KMS-11 (cell line): ENCODE measurements around the gene SLC22A7.

Experiments used
- H2AFZ ChIP-seq: fragments of 200-600 bp; sonication (generic); 2 replicates; pipeline ENCODE4 v1.6.1; 2016; ENCODE audit warnings: antibody characterized with exemption, mixed run types, low read depth
- H3K27ac ChIP-seq: fragments of 200-600 bp; sonication (generic); 2 replicates; pipeline ENCODE4 v1.6.1; 2016; ENCODE audit warnings: mild to moderate bottlenecking, mixed run types
- H3K27me3 ChIP-seq: fragments of 200-600 bp; sonication (generic); 2 replicates; pipeline ENCODE4 v1.6.1; 2017; ENCODE audit warnings: mild to moderate bottlenecking, low read depth, mixed run types, moderate library complexity; ENCODE audit not compliant: insufficient read depth
- H3K36me3 ChIP-seq: fragments of 200-600 bp; sonication (generic); 2 replicates; pipeline ENCODE4 v1.6.1; 2017; ENCODE audit warnings: mild to moderate bottlenecking, mixed run types; ENCODE audit not compliant: insufficient read depth
- H3K4me1 ChIP-seq: fragments of 200-600 bp; sonication (generic); 2 replicates; pipeline ENCODE4 v1.6.1; 2016; ENCODE audit warnings: mild to moderate bottlenecking, low read depth, mixed run types; ENCODE audit not compliant: poor library complexity, severe bottlenecking
- H3K4me2 ChIP-seq: fragments of 200-600 bp; sonication (generic); 2 replicates; pipeline ENCODE4 v1.7.0; 2016; ENCODE audit warnings: mild to moderate bottlenecking, mixed run types
- H3K4me3 ChIP-seq: fragments of 200-600 bp; sonication (generic); IDR thresholded peaks from 2 replicates; pipeline ENCODE4 v1.6.1; 2017; ENCODE audit warnings: low read depth, low read length, mixed read lengths; ENCODE audit not compliant: insufficient read depth
- H3K79me2 ChIP-seq: fragments of 200-600 bp; sonication (generic); 2 replicates; pipeline ENCODE4 v1.6.1; 2016; ENCODE audit warnings: low read depth, mixed run types; ENCODE audit not compliant: insufficient read depth
- H3K9ac ChIP-seq: fragments of 200-600 bp; sonication (generic); 2 replicates; pipeline ENCODE4 v1.6.1; 2016; ENCODE audit warnings: mild to moderate bottlenecking, mixed run types
- H4K20me1 ChIP-seq: fragments of 200-600 bp; sonication (generic); 2 replicates; pipeline ENCODE4 v1.6.1; 2016; ENCODE audit warnings: mild to moderate bottlenecking, mixed run types; ENCODE audit not compliant: insufficient read depth
- TF ChIP-seq, protein P1 (sequence below): fragments of 200-600 bp; sonication (generic); conservative IDR thresholded peaks from 2 replicates; pipeline ENCODE4 v1.6.1; 2017; ENCODE audit warnings: low read depth, mild to moderate bottlenecking, antibody characterized with exemption, low read length, moderate library complexity, mixed read lengths

The SLC22A7 gene

GRCh38 chr6:43280234-43280633 is 17.8 kb upstream of the SLC22A7 start:
- H3K27me3 ChIP-seq: peaks cover 16% of the 10 kb centered on the region
- no peak overlapping the region for H3K4me3 ChIP-seq
- H2AFZ ChIP-seq: no peak overlapping the region
- TF ChIP-seq, protein P1, sequence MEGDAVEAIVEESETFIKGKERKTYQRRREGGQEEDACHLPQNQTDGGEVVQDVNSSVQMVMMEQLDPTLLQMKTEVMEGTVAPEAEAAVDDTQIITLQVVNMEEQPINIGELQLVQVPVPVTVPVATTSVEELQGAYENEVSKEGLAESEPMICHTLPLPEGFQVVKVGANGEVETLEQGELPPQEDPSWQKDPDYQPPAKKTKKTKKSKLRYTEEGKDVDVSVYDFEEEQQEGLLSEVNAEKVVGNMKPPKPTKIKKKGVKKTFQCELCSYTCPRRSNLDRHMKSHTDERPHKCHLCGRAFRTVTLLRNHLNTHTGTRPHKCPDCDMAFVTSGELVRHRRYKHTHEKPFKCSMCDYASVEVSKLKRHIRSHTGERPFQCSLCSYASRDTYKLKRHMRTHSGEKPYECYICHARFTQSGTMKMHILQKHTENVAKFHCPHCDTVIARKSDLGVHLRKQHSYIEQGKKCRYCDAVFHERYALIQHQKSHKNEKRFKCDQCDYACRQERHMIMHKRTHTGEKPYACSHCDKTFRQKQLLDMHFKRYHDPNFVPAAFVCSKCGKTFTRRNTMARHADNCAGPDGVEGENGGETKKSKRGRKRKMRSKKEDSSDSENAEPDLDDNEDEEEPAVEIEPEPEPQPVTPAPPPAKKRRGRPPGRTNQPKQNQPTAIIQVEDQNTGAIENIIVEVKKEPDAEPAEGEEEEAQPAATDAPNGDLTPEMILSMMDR: no peak
- H3K27ac ChIP-seq: no peak overlapping the region
- no peak overlapping the region for H3K4me2 ChIP-seq
- H3K4me1 ChIP-seq: no peaks in the 10 kb centered on the region
- H3K79me2 ChIP-seq: no peaks in the 10 kb centered on the region
- H3K9ac ChIP-seq: no peak overlapping the region
- no peaks in the 10 kb centered on the region for H4K20me1 ChIP-seq
- no peaks in the 10 kb centered on the region for H3K36me3 ChIP-seq

GRCh38 chr6:43282060-43282459 is 16.0 kb upstream of the SLC22A7 start:
- peaks cover 21% of the 10 kb centered on the region for H3K27me3 ChIP-seq
- TF ChIP-seq, protein P1: no peak
- H3K27ac ChIP-seq: no peak overlapping the region
- no peaks in the 10 kb centered on the region for H3K79me2 ChIP-seq
- H3K4me2 ChIP-seq: no peak overlapping the region
- H2AFZ ChIP-seq: no peak overlapping the region
- no peaks in the 10 kb centered on the region for H4K20me1 ChIP-seq
- no peaks in the 10 kb centered on the region for H3K36me3 ChIP-seq
- H3K4me3 ChIP-seq: no peak overlapping the region
- H3K9ac ChIP-seq: no peak overlapping the region
- H3K4me1 ChIP-seq: no peaks in the 10 kb centered on the region

DNA sequence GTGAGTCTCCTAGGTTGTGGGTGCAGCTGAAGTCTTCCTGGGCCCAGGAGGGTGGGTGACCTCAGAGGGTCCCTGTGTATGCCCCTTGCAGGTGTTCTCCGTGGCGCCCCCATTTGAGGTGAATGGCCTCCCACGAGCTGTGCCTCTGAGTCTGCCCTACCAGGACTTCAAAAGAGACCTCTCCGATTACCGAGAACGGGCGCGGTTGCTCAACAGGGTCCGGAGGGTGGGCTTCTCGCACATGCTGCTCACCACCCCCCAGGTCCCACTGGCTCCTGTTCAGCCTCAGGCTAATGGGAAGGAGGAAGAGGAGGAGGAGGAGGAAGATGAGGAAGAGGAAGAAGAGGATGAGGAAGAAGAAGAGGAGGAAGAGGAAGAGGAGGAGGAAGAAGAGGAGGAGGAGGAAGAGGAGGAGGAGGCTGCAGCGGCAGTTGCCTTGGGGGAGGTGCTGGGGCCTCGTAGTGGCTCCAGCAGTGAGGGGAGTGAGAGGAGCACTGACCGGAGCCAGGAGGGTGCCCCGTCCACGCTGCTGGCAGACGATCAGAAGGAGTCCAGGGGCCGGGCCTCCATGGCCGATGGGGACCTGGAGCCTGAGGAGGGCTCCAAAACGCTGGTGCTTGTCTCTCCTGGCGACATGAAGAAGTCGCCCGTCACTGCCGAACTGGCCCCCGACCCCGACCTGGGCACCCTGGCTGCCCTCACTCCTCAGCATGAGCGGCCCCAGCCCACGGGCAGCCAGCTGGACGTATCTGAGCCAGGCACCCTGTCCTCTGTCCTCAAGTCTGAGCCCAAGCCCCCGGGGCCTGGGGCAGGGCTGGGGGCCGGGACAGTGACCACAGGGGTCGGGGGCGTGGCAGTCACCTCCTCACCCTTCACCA is 15.2 kb upstream of the SLC22A7 start:
- Histone ChIP-seq H3K27me3 (peaks cover 21% of the 10 kb centered on the region), H3K36me3 (no peaks in the 10 kb centered on the region), H4K20me1 (no peaks in the 10 kb centered on the region), H3K27ac (no peak overlapping the region), H3K4me1 (no peaks in the 10 kb centered on the region), H3K4me3 (no peak overlapping the region), H3K9ac (no peak overlapping the region), H2AFZ (no peak overlapping the region), H3K4me2 (no peak overlapping the region), H3K79me2 (no peaks in the 10 kb centered on the region)
- TF ChIP-seq, protein P1: no peak

GRCh38 chr6:43283514-43283901 is 14.6 kb upstream of the SLC22A7 start:
- H4K20me1 ChIP-seq: no peaks in the 10 kb centered on the region
- H3K79me2 ChIP-seq: no peaks in the 10 kb centered on the region
- no peak overlapping the region for H3K4me2 ChIP-seq
- H3K9ac ChIP-seq: no peak overlapping the region
- H3K27ac ChIP-seq: no peak overlapping the region
- no peaks in the 10 kb centered on the region for H3K36me3 ChIP-seq
- peaks cover 21% of the 10 kb centered on the region for H3K27me3 ChIP-seq
- TF ChIP-seq, protein P1: no peak
- no peak overlapping the region for H2AFZ ChIP-seq
- H3K4me3 ChIP-seq: no peak overlapping the region
- no peaks in the 10 kb centered on the region for H3K4me1 ChIP-seq
